HepG2 (cell line): ENCODE measurements around the gene HOPX. TPM values are rescaled to one million over a fixed set of nuclear protein-coding genes. Genes with fewer than 3 reads are reported as not detected.

Experiments
- ATAC-seq: fragments of 200-7000 bp; cut with Tn5 transposase; 3 replicates; pipeline ENCODE4 v1.9.1; 2020; ENCODE audit warnings: mild to moderate bottlenecking, moderate library complexity
- BruUV-seq: library from RNA; stranded (reverse); fragments of 400-500 nt; replicated peaks from 2 replicates; lab custom pipeline; 2021; lab: Mats Ljungman, UMichigan
- CTCF ChIA-PET: fragments of 300-600 bp; formaldehyde crosslinking; extraction: SDS; loops from one replicate; lab custom pipeline; 2021; ENCODE audit warnings: low total read pairs, inconsistent platforms, low intra/inter-chr PET ratio; lab: Yijun Ruan, JAX
- POLR2A ChIA-PET: fragments of 350-600 bp; sonication (Branson Sonifier 250); formaldehyde crosslinking; loops from one replicate; lab custom pipeline; 2020; ENCODE audit warnings: antibody characterized with exemption, inconsistent platforms; lab: Yijun Ruan, JAX
- DNase-seq: peaks from one replicate; pipeline ENCODE4 v3.0.0-alpha.2; 2015; ENCODE audit warnings: low spot score
- FAIRE-seq: peaks from 3 replicates; lab custom pipeline; 2011; peaks lifted over from hg19 to GRCh38; lab: Jason Lieb, UNC
- H2AFZ ChIP-seq: one replicate; pipeline ENCODE4 v1.6.1; 2011; ENCODE audit warnings: low read length, inconsistent platforms
- H3K27ac ChIP-seq: fragments of 300-600 bp; 3 replicates; pipeline ENCODE4 v1.8.0; 2011; ENCODE audit warnings: mixed run types, mild to moderate bottlenecking, mixed read lengths, low read length, inconsistent platforms; ENCODE audit not compliant: insufficient read depth; ENCODE audit errors: extremely low read length
- H3K27me3 ChIP-seq, 2 experiments: fragments of 200-600 bp in 1 of 2; 2 replicates in 1 of 2; 3 replicates in 1 of 2; pipeline versions ENCODE4 v1.6.0 to v1.8.0; 2011; ENCODE audit warnings: low read length in 2 of 2, mild to moderate bottlenecking in 2 of 2, moderate library complexity in 2 of 2, inconsistent platforms in 1 of 2; ENCODE audit not compliant: insufficient read depth in 2 of 2, control insufficient read depth in 1 of 2
- H3K36me3 ChIP-seq, 2 experiments: fragments of 200-600 bp in 1 of 2; replicated peaks in 1 of 2; 2 replicates in 1 of 2; 3 replicates in 1 of 2; pipeline versions ENCODE4 v1.5.1 to v1.8.0; 2011; ENCODE audit warnings: low read length in 2 of 2, inconsistent platforms in 1 of 2; ENCODE audit not compliant: insufficient read depth in 2 of 2, control insufficient read depth in 1 of 2
- H3K4me1 ChIP-seq: 2 replicates; pipeline ENCODE4 v1.5.1; 2012; ENCODE audit warnings: low read length, inconsistent platforms; ENCODE audit not compliant: insufficient read depth
- H3K4me2 ChIP-seq: 2 replicates; pipeline ENCODE4 v1.6.0; 2011; ENCODE audit warnings: low read depth, low read length, inconsistent platforms
- H3K4me3 ChIP-seq, 3 experiments: fragments of 200-600 bp in 1 of 3; sonication (generic), shearing (Covaris generic) in 1 of 3; replicated peaks in 1 of 3; 2 replicates each; pipeline ENCODE4 v1.5.1; 2011 to 2016; ENCODE audit warnings: low read length in 3 of 3, inconsistent platforms in 2 of 3, low read depth in 2 of 3, mild to moderate bottlenecking in 2 of 3, control low read depth in 1 of 3, mixed read lengths in 1 of 3; ENCODE audit not compliant: insufficient read depth in 1 of 3
- H3K79me2 ChIP-seq: one replicate; pipeline ENCODE4 v1.6.1; 2011; ENCODE audit warnings: low read length, inconsistent platforms; ENCODE audit not compliant: insufficient read depth
- H3K9ac ChIP-seq: 2 replicates; pipeline ENCODE4 v1.6.0; 2011; ENCODE audit warnings: mild to moderate bottlenecking, low read depth, low read length, inconsistent platforms; ENCODE audit not compliant: insufficient read depth
- H3K9me3 ChIP-seq: 2 replicates; pipeline ENCODE4 v1.5.1; 2012; ENCODE audit warnings: mild to moderate bottlenecking, low read length
- H4K20me1 ChIP-seq: 2 replicates; pipeline ENCODE4 v1.6.0; 2011; ENCODE audit warnings: inconsistent platforms, mild to moderate bottlenecking, low read length, moderate library complexity; ENCODE audit not compliant: insufficient read depth
- HOXD1 ChIP-seq: sonication (generic); formaldehyde crosslinking; IDR thresholded peaks from 2 replicates; pipeline ENCODE4 v1.5.0; 2020; ENCODE audit warnings: missing genetic modification reagents
- ZKSCAN8 ChIP-seq: IDR thresholded peaks from 2 replicates; pipeline ENCODE4 v1.6.1; 2016; ENCODE audit warnings: borderline replicate concordance, missing genetic modification reagents, missing compliant biosample characterization
- ZNF572 ChIP-seq: sonication (generic); formaldehyde crosslinking; IDR thresholded peaks from 2 replicates; pipeline ENCODE4 v1.5.1; 2020; ENCODE audit warnings: mild to moderate bottlenecking, missing genetic modification reagents
- WGBS: methylation state at CpG from one replicate; pipeline ENCODE4 v1.1.6; 2017; ENCODE audit warnings: low lambda C conversion rate; 5-methylcytosine and 5-hydroxymethylcytosine counted together
- in situ Hi-C: cut with HindIII; loops from 2 replicates; pipeline ENCODE4 v1.10.0; 2017; ENCODE audit warnings: low pct_unique_long_range_greater_than_20kb; ENCODE audit not compliant: extremely low pct_ligation_motif_present
- intact Hi-C: fragments of 100-400 bp; cut with micrococcal nuclease; formaldehyde crosslinking; loops from one replicate; pipeline ENCODE4 v1.10.0; 2022; ENCODE audit not compliant: unreplicated experiment
- polyA plus RNA-seq, 8 experiments: library from polyadenylated mRNA; depleted of rRNA in 3 of 8; stranded (reverse) in 7 of 8; unstranded in 1 of 8; fragments of >200 nt; fragmentation: Illumina TruSeq in 4 of 8; extraction: Trizol in 4 of 8; gene quantifications; 2 replicates each; pipeline versions ENCODE4 v1.2.1 to v1.2.3, GENCODE V29; 2011 to 2016; ENCODE audit warnings: low read depth in 4 of 8, missing spikeins in 1 of 8, mixed read lengths in 1 of 8; ENCODE audit not compliant: insufficient read depth in 1 of 8
- total RNA-seq, 5 experiments: library from RNA; depleted of rRNA; stranded (reverse); fragments of >200 nt; fragmentation: Illumina TruSeq; extraction: Trizol; gene quantifications; 2 replicates each; pipeline ENCODE4 v1.2.3, GENCODE V29; 2016; ENCODE audit warnings: low read depth in 1 of 5

HOPX gene
- total and polyA plus RNA-seq, 2 of the 13 experiments (the other 11 are each of a cell fraction or from before 2014, with no cell fraction given): not detected

DNA sequence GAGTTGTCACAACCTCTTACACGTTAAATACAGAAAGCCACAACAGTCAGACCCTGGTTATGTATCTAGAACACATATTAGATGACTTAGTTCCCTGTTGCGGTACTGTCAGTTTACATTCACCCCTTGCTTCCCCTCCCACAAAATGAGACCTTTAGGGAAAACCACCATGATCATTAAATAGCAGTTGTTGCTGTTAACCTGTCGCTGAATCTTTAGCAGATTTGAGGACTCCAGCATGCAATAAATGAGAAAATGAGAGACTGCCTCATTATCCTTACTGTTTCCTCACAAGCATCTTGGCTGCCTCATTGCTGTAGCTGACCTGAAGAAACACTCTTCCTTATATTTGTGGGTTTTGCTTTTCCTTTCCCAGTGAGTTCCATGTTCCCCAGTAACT lies 77.8 kb downstream of the HOPX start:
- 3% methylated on average over 3 of the region's 3 CpGs for WGBS
- DNase-seq (no peak), FAIRE-seq (no peak), ATAC-seq (no peak)
- peaks cover 0 to 7% of the 10 kb centered on the region in 2 experiments; a peak in 1 of 5 replicates for H3K27me3 ChIP-seq
- H3K4me1 ChIP-seq: no peaks in the 10 kb centered on the region
- no peaks in the 10 kb centered on the region for H3K36me3 ChIP-seq
- no peak overlapping the region for H3K4me3 ChIP-seq
- no peak overlapping the region for H3K27ac ChIP-seq
- H3K9ac ChIP-seq: no peak overlapping the region
- BruUV-seq: no TSS peak
- ChIA-PET POLR2A (no interaction called here), CTCF (no interaction called here)
- H4K20me1 ChIP-seq: no peaks in the 10 kb centered on the region
- H3K4me2 ChIP-seq: no peak overlapping the region
- H2AFZ ChIP-seq: no peak overlapping the region
- no peak for TF ChIP-seq HOXD1
- TF ChIP-seq ZNF572: no peak
- TF ChIP-seq ZKSCAN8: no peak
- H3K9me3 ChIP-seq: no peaks in the 10 kb centered on the region
- no peaks in the 10 kb centered on the region for H3K79me2 ChIP-seq
- intact Hi-C loops: no loop called here
- in situ Hi-C loops: no loop called here

Other genes with a start within 250 kb of the HOPX start
- gene PPAT, start 245.7 kb downstream of the HOPX start, total RNA-seq (2016; rRNA removed; fragmentation: Illumina TruSeq; extraction: Trizol): 62.6 and 98.4 TPM in 2 replicates
- gene PPAT, start 245.7 kb downstream of the HOPX start, polyA plus RNA-seq (2011; rRNA removed): 13.7 and 16.9 TPM in 2 replicates
- 249 and 453 TPM in 2 replicates for gene PAICS, start 245.0 kb downstream of the HOPX start, total RNA-seq (2016; rRNA removed; fragmentation: Illumina TruSeq; extraction: Trizol)
- gene PAICS, start 245.0 kb downstream of the HOPX start, polyA plus RNA-seq (2011; rRNA removed): 165 and 241 TPM in 2 replicates
- gene SRP72, start 213.7 kb downstream of the HOPX start, total RNA-seq (2016; rRNA removed; fragmentation: Illumina TruSeq; extraction: Trizol): 75.6 and 126 TPM in 2 replicates
- 46.1 and 64.9 TPM in 2 replicates for gene SRP72, start 213.7 kb downstream of the HOPX start, polyA plus RNA-seq (2011; rRNA removed)
- not detected in 2 replicates for gene ARL9, start 175.5 kb downstream of the HOPX start, total RNA-seq (2016; rRNA removed; fragmentation: Illumina TruSeq; extraction: Trizol)
- gene ARL9, start 175.5 kb downstream of the HOPX start, polyA plus RNA-seq (2011; rRNA removed): not detected in 2 replicates
- gene SPINK2, start 140.4 kb upstream of the HOPX start, total RNA-seq (2016; rRNA removed; fragmentation: Illumina TruSeq; extraction: Trizol): not detected in 2 replicates
- not detected in 2 replicates for gene SPINK2, start 140.4 kb upstream of the HOPX start, polyA plus RNA-seq (2011; rRNA removed)
- 22.4 and 30.4 TPM in 2 replicates for gene REST, start 226.6 kb upstream of the HOPX start, total RNA-seq (2016; rRNA removed; fragmentation: Illumina TruSeq; extraction: Trizol)
- gene REST, start 226.6 kb upstream of the HOPX start, polyA plus RNA-seq (2011; rRNA removed): 9.4 and 12.7 TPM in 2 replicates